ENCODE measurements around the gene MBD6. TPM values are rescaled to one million over a fixed set of nuclear protein-coding genes. Genes with fewer than 3 reads are reported as not detected.

The MBD6 gene
- total and polyA plus RNA-seq, 7 donors, result 13.5 to 52.8 (median 16.2) TPM

DNA sequence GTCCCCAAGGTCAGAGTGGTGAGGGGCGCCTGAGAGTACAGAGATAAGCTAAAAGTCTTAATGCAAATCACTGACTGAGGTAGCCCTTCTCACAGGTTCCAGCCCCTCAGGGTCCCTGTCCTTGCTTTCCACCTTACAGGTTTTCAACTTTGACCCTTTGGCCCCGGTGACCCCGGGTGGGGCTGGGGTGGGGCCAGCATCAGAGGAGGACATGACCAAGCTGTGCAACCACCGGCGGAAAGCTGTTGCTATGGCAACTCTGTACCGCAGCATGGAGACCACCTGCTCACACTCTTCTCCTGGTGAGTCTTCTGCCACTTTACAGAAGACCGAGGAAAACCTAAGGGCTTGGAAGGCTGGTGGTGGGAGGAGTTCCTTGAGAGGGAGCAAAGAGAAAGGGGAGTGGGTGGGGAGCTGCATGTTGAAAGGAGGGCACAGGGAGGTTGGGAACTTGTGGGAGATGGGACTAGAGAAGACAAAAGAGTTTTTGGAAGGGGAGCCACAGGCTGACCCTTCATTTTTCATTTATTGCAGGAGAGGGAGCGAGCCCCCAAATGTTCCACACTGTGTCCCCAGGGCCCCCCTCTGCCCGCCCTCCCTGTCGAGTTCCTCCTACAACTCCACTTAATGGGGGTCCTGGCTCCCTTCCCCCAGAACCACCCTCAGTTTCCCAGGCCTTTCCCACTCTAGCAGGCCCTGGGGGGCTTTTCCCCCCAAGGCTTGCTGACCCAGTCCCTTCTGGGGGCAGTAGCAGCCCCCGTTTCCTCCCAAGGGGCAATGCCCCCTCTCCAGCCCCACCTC lies 2.4 kb downstream of the MBD6 start:
- H3K27me3 ChIP-seq, result no peaks in the 10 kb centered on the region
- no peak overlapping the region for H3K4me3 ChIP-seq
- intact Hi-C loops (cut with DNase I), result loop anchor here (5.0 kb wide), 3 partner anchors 38 to 1408 kb away; partner anchors contain the start of genes ARHGEF25, MARS1, RPL41 and ZC3H10
- H3K4me1 ChIP-seq, result peaks cover 0 to 47% (median 43%) of the 10 kb centered on the region in 4 donors
- H3K9me3 ChIP-seq, result no peaks in the 10 kb centered on the region
- TF ChIP-seq POLR2A (IDR thresholded peaks at IDR 0.05) (no peak), EP300 (IDR thresholded peaks at IDR 0.05) (no peak), POLR2AphosphoS5 (IDR thresholded peaks at IDR 0.05) (no peak), CTCF (IDR thresholded peaks at IDR 0.05) (no peak)
- no peak for DNase-seq
- peaks cover 30 to 62% (median 46%) of the 10 kb centered on the region in 4 donors for H3K36me3 ChIP-seq
- 55 to 73% methylated on average over 11 of the region's 11 CpGs for WGBS, 2 donors
- H3K27ac ChIP-seq, result peak overlapping the region; percentile 95 to 100 (median 98)

DNA sequence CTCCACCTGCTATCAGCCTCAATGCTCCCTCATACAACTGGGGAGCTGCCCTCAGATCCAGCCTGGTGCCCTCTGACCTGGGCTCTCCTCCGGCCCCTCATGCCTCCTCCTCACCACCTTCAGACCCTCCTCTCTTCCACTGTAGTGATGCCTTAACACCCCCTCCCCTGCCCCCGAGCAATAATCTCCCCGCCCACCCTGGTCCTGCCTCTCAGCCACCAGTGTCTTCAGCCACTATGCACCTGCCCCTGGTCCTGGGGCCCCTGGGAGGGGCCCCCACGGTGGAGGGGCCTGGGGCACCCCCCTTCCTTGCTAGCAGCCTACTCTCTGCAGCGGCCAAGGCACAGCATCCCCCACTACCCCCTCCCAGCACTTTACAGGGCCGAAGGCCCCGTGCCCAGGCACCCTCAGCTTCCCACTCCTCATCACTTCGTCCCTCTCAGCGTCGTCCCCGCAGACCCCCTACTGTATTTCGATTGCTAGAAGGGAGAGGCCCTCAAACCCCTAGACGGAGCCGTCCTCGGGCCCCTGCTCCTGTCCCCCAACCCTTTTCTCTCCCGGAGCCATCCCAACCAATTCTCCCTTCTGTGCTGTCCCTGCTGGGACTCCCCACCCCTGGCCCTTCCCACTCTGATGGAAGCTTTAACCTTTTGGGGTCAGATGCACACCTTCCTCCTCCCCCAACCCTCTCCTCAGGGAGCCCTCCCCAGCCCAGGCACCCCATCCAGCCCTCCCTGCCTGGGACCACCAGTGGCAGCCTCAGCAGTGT lies 3.2 kb downstream of the MBD6 start:
- 84 to 88% methylated on average over 16 of the region's 16 CpGs for WGBS, 2 donors
- no peak overlapping the region for H3K4me3 ChIP-seq
- peaks cover 30 to 70% (median 54%) of the 10 kb centered on the region in 4 donors for H3K36me3 ChIP-seq
- peaks cover 0 to 46% (median 42%) of the 10 kb centered on the region in 4 donors for H3K4me1 ChIP-seq
- H3K27ac ChIP-seq, result peak overlapping the region in 2 of 4 donors; percentile 4 to 20
- no peaks in the 10 kb centered on the region for H3K27me3 ChIP-seq
- no peaks in the 10 kb centered on the region for H3K9me3 ChIP-seq
- intact Hi-C loops (cut with DNase I), result no loop called here
- no peak for TF ChIP-seq CTCF (IDR thresholded peaks at IDR 0.05)
- no peak for TF ChIP-seq POLR2A (IDR thresholded peaks at IDR 0.05)
- DNase-seq, result no peak

DNA sequence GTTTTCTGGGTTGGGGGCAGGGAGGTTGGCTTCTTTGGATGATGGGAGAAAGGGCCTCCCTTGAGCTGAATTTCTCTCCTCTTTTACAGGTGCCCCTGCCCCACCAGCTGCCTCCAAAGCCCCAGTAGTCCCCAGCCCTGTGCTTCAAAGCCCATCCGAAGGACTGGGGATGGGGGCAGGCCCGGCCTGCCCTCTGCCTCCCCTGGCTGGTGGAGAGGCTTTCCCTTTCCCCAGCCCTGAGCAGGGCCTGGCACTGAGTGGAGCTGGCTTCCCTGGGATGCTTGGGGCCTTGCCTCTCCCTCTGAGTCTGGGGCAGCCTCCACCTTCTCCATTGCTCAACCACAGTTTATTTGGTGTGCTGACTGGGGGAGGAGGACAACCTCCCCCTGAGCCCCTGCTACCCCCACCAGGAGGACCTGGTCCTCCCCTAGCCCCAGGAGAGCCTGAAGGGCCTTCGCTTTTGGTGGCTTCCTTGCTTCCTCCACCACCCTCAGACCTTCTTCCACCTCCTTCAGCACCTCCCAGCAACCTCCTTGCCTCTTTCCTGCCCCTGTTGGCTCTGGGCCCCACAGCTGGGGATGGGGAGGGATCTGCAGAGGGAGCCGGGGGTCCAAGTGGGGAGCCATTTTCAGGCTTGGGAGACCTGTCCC lies 4.0 kb downstream of the MBD6 start:
- DNase-seq, result no peak
- Histone ChIP-seq H3K4me3 (no peak overlapping the region), H3K36me3 (peaks cover 34 to 78% (median 62%) of the 10 kb centered on the region in 4 donors), H3K4me1 (peaks cover 0 to 38% (median 34%) of the 10 kb centered on the region in 4 donors), H3K9me3 (no peaks in the 10 kb centered on the region), H3K27ac (no peak overlapping the region), H3K27me3 (no peaks in the 10 kb centered on the region)
- TF ChIP-seq POLR2AphosphoS5 (IDR thresholded peaks at IDR 0.05) (no peak), EP300 (IDR thresholded peaks at IDR 0.05) (no peak), CTCF (IDR thresholded peaks at IDR 0.05) (no peak), POLR2A (IDR thresholded peaks at IDR 0.05) (no peak)
- WGBS, 2 donors, result 85 to 88% methylated on average over 4 of the region's 4 CpGs
- intact Hi-C loops (cut with DNase I), result no loop called here

DNA sequence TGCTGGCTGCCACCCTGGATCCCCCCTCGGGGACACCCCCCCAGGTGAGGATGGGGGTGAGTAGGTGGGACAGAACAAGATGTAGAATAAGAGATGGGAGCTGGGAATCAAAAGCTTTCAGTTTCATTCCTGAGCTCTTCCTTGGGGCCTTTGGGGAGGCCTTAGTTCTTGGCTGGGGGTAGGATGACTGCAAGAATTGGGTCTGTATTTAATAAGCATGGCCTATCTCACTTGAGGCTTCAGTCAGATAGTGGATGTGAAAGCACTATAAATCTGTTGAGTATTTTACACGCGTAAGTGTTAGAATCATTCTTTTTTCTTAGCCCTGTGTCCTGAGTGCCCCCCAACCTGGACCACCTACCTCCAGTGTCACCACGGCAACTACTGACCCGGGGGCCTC lies 4.6 kb downstream of the MBD6 start:
- Histone ChIP-seq H3K36me3 (peaks cover 40 to 84% (median 67%) of the 10 kb centered on the region in 4 donors), H3K27ac (no peak overlapping the region), H3K9me3 (no peaks in the 10 kb centered on the region), H3K4me3 (no peak overlapping the region), H3K4me1 (peaks cover 0 to 33% (median 28%) of the 10 kb centered on the region in 4 donors), H3K27me3 (no peaks in the 10 kb centered on the region)
- 83 to 85% methylated on average over 5 of the region's 5 CpGs for WGBS, 2 donors
- no peak for DNase-seq
- TF ChIP-seq EP300 (IDR thresholded peaks at IDR 0.05) (no peak), POLR2A (IDR thresholded peaks at IDR 0.05) (no peak), POLR2AphosphoS5 (IDR thresholded peaks at IDR 0.05) (no peak), CTCF (IDR thresholded peaks at IDR 0.05) (no peak)
- intact Hi-C loops (cut with DNase I), result no loop called here
